ENCODE measurements around the gene NLRC5. TPM values are rescaled to one million over a fixed set of nuclear protein-coding genes. Genes with fewer than 3 reads are reported as not detected.

Gene NLRC5
- total RNA-seq, 1 experiment from 2014 or later, result 2.4 TPM

GRCh38 chr16:57123974-57124674 is 134.8 kb downstream of the NLRC5 start:
- Histone ChIP-seq H4K20me1 (ENCODE audit: control insufficient read depth, insufficient read depth, insufficient read length) (no peaks in the 10 kb centered on the region), H3K9ac (ENCODE audit: extremely low read depth, insufficient read length, low read length) (no peak overlapping the region), H2BK120ac (ENCODE audit: low read depth, low read length, poor library complexity, severe bottlenecking) (no peak overlapping the region), H3K79me1 (ENCODE audit: insufficient read depth, low read depth, low read length, poor library complexity, severe bottlenecking) (no peaks in the 10 kb centered on the region), H2AK5ac (ENCODE audit: insufficient read length, low read length) (no peak overlapping the region), H3K14ac (ENCODE audit: insufficient read depth, low read length) (no peak overlapping the region), H3T11ph (ENCODE audit: low read length) (no peak overlapping the region), H3K4me1 (ENCODE audit: insufficient read depth, low read length) (no peaks in the 10 kb centered on the region), H3K23ac (ENCODE audit: insufficient read length, low read depth, low read length) (no peak overlapping the region), H4K91ac (ENCODE audit: insufficient read length, low read depth, low read length) (no peak overlapping the region), H3K79me2 (ENCODE audit: insufficient read depth, low read length) (no peaks in the 10 kb centered on the region), H2BK12ac (ENCODE audit: insufficient read length, low read depth, low read length) (no peak overlapping the region), H3K27me3 (ENCODE audit: insufficient read depth, low read length) (no peaks in the 10 kb centered on the region), H3K4ac (ENCODE audit: low read depth, low read length) (no peak overlapping the region), H2BK20ac (ENCODE audit: low read depth, low read length, poor library complexity, severe bottlenecking) (no peak overlapping the region), H3K4me2 (ENCODE audit: insufficient read depth, insufficient read length, low read length) (no peak overlapping the region), H2BK15ac (ENCODE audit: low read depth, low read length) (no peak overlapping the region), H3K18ac (ENCODE audit: insufficient read length, low read depth, low read length) (no peak overlapping the region), H4K8ac (replicated peaks; ENCODE audit: insufficient read length, low read depth, low read length) (no peak overlapping the region), H3K9me3 (ENCODE audit: control insufficient read depth, low read depth, low read length) (no peaks in the 10 kb centered on the region), H2AFZ (ENCODE audit: low read length) (no peak overlapping the region), H2BK5ac (ENCODE audit: insufficient read length, low read length) (no peak overlapping the region), H3K27ac (ENCODE audit: insufficient read length, low read depth, low read length) (no peak overlapping the region), H4K5ac (ENCODE audit: insufficient read length, low read depth, low read length) (no peak overlapping the region), H3K56ac (ENCODE audit: insufficient read length, low read depth, low read length) (no peak overlapping the region), H3K23me2 (ENCODE audit: insufficient read length, low read depth, low read length, poor library complexity, severe bottlenecking) (no peaks in the 10 kb centered on the region)
- no peak overlapping the region for H3K4me3 Mint-ChIP-seq
- DNase-seq, result no peak
- peaks cover 4% of the 10 kb centered on the region in 2 experiments for H3K4me1 Mint-ChIP-seq
- TF ChIP-seq CTCF (conservative IDR thresholded peaks at IDR 0.05), result no peak
- WGBS (ENCODE audit: extremely low coverage, insufficient read length, low lambda C conversion rate), result no CpG with 5 or more reads among the region's 11 CpGs
- H3K27me3 Mint-ChIP-seq (ENCODE audit: low read depth), result no peaks in the 10 kb centered on the region
- no peaks in the 10 kb centered on the region for H3K9me3 Mint-ChIP-seq
- H3K36me3 Mint-ChIP-seq (ENCODE audit: insufficient read depth in 1 of 3, low read depth in 3 of 3), result peaks cover 0 to 5% (median 0%) of the 10 kb centered on the region in 3 experiments; a peak in 1 of 7 replicates
- peak overlapping the region in 2 of 3 experiments; percentile 10 to 40; a peak in 2 of 7 replicates for H3K27ac Mint-ChIP-seq

All from H9 (cell line).